Activated B cell treated with CpG ODN at 0.5 μM for 24 hours (primary cell): ENCODE measurements around the gene MARVELD3. TPM values are rescaled to one million over a fixed set of nuclear protein-coding genes. Genes with fewer than 3 reads are reported as not detected.
A peak's percentile ranks its signal among the peaks of the same experiment; 100 is the strongest.
"Not testable (repeated sequence)": the region's sequence is repeated elsewhere in the genome, so short reads cannot be mapped to it uniquely, and the experiment has no call there.

Source experiments
- ATAC-seq: fragments of 200-7000 bp; cut with Tn5 transposase; one replicate; pipeline ENCODE4 v1.10.0; 2021; ENCODE audit warnings: low read depth, mild to moderate bottlenecking, moderate library complexity
- CTCF ChIA-PET: fragments of 350-600 bp; sonication (Branson Sonifier 250); formaldehyde crosslinking; loops from one replicate; lab custom pipeline; 2021; ENCODE audit warnings: antibody characterized with exemption; lab: Charles Lee
- POLR2A ChIA-PET: fragments of 350-600 bp; sonication (Branson Sonifier 250); formaldehyde crosslinking; loops from one replicate; lab custom pipeline; 2021; ENCODE audit warnings: antibody characterized with exemption; lab: Charles Lee
- DNase-seq: peaks from one replicate; pipeline ENCODE4 v3.0.0; 2022
- H3K27ac Mint-ChIP-seq: one replicate; pipeline ENCODE4 v1.8.0; 2020; ENCODE audit warnings: mixed read lengths
- H3K27me3 Mint-ChIP-seq: one replicate; pipeline ENCODE4 v1.8.0; 2021; ENCODE audit warnings: mixed read lengths
- H3K36me3 Mint-ChIP-seq: one replicate; pipeline ENCODE4 v1.8.0; 2021; ENCODE audit warnings: low read depth, mixed read lengths
- H3K4me1 Mint-ChIP-seq: one replicate; pipeline ENCODE4 v1.8.0; 2021; ENCODE audit warnings: mixed read lengths
- H3K4me3 Mint-ChIP-seq: one replicate; pipeline ENCODE4 v1.8.0; 2020; ENCODE audit warnings: mild to moderate bottlenecking, mixed read lengths
- H3K9me3 Mint-ChIP-seq: one replicate; pipeline ENCODE4 v1.8.0; 2020; ENCODE audit warnings: mixed read lengths
- intact Hi-C: fragments of 100-400 bp; cut with micrococcal nuclease; formaldehyde crosslinking; loops from one replicate; pipeline ENCODE4 v1.15.1; 2024
- total RNA-seq: library from RNA; stranded (reverse); gene quantifications from 2 replicates; pipeline ENCODE4 v1.2.3, GENCODE V29; 2022
- TF ChIP-seq, protein P1 (sequence below): fragments of 200-600 bp; IDR thresholded peaks from one replicate; pipeline ENCODE4 v1.8.0; 2022; ENCODE audit warnings: antibody characterized with exemption, mild to moderate bottlenecking

The MARVELD3 gene, protein sequence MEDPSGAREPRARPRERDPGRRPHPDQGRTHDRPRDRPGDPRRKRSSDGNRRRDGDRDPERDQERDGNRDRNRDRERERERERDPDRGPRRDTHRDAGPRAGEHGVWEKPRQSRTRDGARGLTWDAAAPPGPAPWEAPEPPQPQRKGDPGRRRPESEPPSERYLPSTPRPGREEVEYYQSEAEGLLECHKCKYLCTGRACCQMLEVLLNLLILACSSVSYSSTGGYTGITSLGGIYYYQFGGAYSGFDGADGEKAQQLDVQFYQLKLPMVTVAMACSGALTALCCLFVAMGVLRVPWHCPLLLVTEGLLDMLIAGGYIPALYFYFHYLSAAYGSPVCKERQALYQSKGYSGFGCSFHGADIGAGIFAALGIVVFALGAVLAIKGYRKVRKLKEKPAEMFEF
- total RNA-seq, result not detected in 2 replicates

DNA sequence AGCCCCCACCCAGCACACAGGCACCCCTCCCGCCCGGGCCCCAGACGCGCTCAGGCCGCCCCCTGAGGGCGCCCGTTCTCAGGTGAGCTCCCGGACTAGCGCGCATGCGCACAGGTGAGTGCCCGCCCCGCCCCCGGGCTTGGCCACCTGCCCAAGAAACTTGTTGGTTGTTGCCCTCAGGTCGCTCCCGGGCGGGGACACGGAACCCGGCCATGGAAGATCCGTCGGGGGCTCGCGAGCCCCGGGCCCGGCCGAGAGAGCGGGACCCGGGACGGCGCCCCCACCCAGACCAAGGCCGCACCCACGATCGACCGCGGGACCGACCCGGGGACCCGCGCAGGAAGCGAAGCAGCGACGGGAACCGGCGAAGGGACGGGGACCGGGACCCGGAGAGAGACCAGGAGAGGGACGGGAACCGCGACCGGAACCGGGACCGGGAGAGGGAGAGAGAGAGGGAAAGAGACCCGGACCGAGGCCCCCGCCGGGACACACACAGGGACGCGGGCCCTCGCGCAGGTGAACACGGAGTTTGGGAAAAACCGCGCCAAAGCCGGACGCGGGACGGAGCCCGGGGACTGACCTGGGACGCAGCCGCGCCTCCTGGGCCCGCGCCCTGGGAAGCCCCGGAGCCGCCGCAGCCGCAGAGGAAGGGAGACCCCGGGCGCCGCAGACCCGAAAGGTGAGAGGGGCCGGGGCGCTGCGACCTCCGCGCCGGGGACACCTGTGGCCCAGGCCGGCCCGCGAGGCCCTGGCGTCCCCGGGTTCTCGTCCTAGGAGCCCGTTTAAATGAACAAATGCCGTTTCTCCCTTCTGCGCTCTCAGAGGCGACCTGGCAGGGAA, at the start of gene MARVELD3:
TSS of gene MARVELD3 (plus strand) at position 167 of the 840 bp plus-strand sequence. CDS start at position 213, 46 bp downstream.
- H3K27ac Mint-ChIP-seq, result no peak within 1 kb of the TSS
- peaks cover 12% of the 10 kb centered on the region for H3K4me1 Mint-ChIP-seq
- H3K4me3 Mint-ChIP-seq, result peak within 1 kb of the TSS; percentile 58
- H3K36me3 Mint-ChIP-seq, result no peaks in the 10 kb centered on the region
- CTCF ChIA-PET, result no interaction called here
- peak; percentile 42 for ATAC-seq
- TF ChIP-seq, protein P1, sequence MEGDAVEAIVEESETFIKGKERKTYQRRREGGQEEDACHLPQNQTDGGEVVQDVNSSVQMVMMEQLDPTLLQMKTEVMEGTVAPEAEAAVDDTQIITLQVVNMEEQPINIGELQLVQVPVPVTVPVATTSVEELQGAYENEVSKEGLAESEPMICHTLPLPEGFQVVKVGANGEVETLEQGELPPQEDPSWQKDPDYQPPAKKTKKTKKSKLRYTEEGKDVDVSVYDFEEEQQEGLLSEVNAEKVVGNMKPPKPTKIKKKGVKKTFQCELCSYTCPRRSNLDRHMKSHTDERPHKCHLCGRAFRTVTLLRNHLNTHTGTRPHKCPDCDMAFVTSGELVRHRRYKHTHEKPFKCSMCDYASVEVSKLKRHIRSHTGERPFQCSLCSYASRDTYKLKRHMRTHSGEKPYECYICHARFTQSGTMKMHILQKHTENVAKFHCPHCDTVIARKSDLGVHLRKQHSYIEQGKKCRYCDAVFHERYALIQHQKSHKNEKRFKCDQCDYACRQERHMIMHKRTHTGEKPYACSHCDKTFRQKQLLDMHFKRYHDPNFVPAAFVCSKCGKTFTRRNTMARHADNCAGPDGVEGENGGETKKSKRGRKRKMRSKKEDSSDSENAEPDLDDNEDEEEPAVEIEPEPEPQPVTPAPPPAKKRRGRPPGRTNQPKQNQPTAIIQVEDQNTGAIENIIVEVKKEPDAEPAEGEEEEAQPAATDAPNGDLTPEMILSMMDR, result no peak
- DNase-seq, result peak; percentile 21
- no peaks in the 10 kb centered on the region for H3K9me3 Mint-ChIP-seq
- H3K27me3 Mint-ChIP-seq, result peaks cover 2% of the 10 kb centered on the region
- intact Hi-C loops, result no loop called here
- POLR2A ChIA-PET, result interaction anchor here (0.6 kb wide), 1 partner anchor 100 kb away, joined by 4 read pairs; no protein-coding TSS in a partner anchor

DNA sequence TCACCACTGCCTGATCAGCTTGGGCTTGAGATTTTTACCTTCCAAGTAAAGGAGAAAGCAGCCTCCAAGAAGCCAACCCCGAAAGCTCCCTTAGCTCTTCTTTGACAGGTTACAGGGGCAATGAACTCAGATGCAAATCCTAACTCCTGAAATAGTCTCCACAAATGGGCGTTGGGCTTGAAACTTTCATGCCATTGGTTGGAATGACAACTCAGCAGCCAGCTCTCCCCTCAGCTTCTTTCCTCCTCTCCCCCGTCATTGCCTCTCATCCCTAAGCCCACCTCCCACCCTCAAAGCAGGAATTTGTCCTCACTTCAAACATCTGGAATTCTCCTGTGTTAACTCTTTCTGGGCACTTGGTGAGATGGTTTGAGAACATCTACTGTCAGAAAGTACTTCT, 49.0 kb upstream of the MARVELD3 start, which contains the start of gene TAT:
TSS of gene TAT (minus strand) at position 122 of the 400 bp plus-strand sequence. CDS start 677 bp downstream, outside the sequence.
- H3K4me3 Mint-ChIP-seq, result no peak within 1 kb of the TSS
- TF ChIP-seq, protein P1, result no peak
- no peak for DNase-seq
- CTCF ChIA-PET, result interaction anchor here (1.8 kb wide), 1 partner anchor 12 kb away, joined by 4 read pairs; no protein-coding TSS in a partner anchor
- POLR2A ChIA-PET, result no interaction called here
- no peak within 1 kb of the TSS for H3K27ac Mint-ChIP-seq
- no peak for ATAC-seq
- no peaks in the 10 kb centered on the region for H3K9me3 Mint-ChIP-seq
- no peaks in the 10 kb centered on the region for H3K36me3 Mint-ChIP-seq
- intact Hi-C loops, result no loop called here
- peaks cover 18% of the 10 kb centered on the region for H3K4me1 Mint-ChIP-seq
- no peaks in the 10 kb centered on the region for H3K27me3 Mint-ChIP-seq

DNA sequence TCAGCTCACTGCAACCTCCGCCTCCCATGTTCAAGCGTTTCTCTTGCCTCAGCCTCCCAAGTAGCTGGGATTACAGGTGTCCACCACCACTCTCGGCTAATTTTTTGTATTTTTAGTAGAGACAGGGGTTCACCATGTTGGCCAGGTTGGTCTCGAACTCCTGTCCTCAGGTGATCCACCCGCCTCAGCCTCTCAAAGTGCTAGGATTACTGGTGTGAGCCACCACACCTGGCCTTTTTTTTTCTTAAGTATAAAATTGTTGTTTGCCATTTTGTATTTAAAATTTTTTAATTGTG, 43.5 kb upstream of the MARVELD3 start:
- H3K4me1 Mint-ChIP-seq, H3K9me3 Mint-ChIP-seq, intact Hi-C loops, DNase-seq, H3K36me3 Mint-ChIP-seq, ATAC-seq, POLR2A ChIA-PET, H3K27me3 Mint-ChIP-seq, H3K4me3 Mint-ChIP-seq, H3K27ac Mint-ChIP-seq: not testable (repeated sequence)
- CTCF ChIA-PET, result interaction anchor here (1.4 kb wide), 1 partner anchor 10 kb away, joined by 3 read pairs; no protein-coding TSS in a partner anchor

DNA sequence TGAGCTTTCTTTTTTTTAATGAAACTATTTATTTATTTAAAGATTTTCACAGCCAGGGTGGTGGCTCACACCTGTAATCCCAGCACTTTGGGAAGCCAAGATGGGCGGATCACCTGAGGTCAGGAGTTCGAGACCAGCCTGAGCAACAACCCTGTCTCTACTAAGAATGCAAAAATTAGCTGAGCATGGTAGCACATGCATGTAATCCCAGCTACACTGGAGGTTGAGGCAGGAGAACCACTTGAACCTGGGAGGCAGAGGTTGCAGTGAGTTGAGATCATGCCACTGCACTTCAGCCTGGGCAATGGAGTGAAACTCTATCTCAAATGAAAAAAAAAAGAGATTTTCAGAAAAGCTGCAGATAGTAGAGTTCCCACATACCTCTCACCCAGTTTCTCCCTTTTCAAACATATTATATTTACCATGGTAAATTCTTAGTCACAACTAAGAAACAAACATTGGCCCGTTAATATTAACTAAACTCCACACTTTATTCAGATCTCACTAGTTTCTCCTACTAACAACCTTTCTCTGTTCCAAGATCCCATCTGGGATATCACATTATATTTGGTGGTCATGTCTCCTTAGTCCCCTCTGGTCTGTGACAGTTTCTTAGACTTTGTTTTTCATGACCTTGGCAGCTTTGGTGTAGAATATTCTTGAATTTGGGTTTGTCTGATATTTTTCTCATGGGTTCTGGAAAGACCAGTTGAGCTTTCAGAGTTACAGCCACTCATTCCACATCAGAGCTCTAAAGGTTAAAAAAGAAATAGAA, 41.3 kb upstream of the MARVELD3 start:
- ATAC-seq (no peak), DNase-seq (no peak)
- CTCF ChIA-PET, result no interaction called here
- no peaks in the 10 kb centered on the region for H3K36me3 Mint-ChIP-seq
- intact Hi-C loops, result no loop called here
- peaks cover 11% of the 10 kb centered on the region for H3K4me1 Mint-ChIP-seq
- peaks cover 2% of the 10 kb centered on the region for H3K27me3 Mint-ChIP-seq
- no peaks in the 10 kb centered on the region for H3K9me3 Mint-ChIP-seq
- POLR2A ChIA-PET, result no interaction called here
- TF ChIP-seq, protein P1, result no peak
- no peak overlapping the region for H3K4me3 Mint-ChIP-seq
- no peak overlapping the region for H3K27ac Mint-ChIP-seq

DNA sequence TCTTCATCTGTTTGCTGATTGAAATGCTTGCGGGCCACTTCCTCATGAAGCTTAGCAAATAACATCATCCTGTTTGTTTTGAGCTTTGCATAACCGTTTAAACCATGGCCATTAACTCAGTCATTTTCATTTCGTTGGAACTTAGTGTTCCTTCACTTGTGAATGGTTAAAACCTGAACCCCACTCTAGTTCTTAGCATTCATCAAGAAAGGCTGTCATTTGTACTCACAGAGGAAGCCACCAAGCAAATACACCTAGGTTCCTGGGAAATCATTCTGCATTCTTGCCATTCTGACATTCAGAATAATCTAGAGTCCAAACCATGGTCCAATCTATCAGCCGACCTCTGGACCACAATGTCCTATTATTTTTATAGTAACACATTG, 40.7 kb upstream of the MARVELD3 start:
- H3K9me3 Mint-ChIP-seq, result no peaks in the 10 kb centered on the region
- peaks cover 2% of the 10 kb centered on the region for H3K27me3 Mint-ChIP-seq
- no peak overlapping the region for H3K4me3 Mint-ChIP-seq
- H3K4me1 Mint-ChIP-seq, result peaks cover 11% of the 10 kb centered on the region
- CTCF ChIA-PET, result interaction anchor here (2.1 kb wide), 1 partner anchor 25 kb away, joined by 9 read pairs; no protein-coding TSS in a partner anchor
- TF ChIP-seq, protein P1, result no peak
- POLR2A ChIA-PET, result no interaction called here
- no peak for DNase-seq
- H3K27ac Mint-ChIP-seq, result no peak overlapping the region
- intact Hi-C loops, result no loop called here
- no peak for ATAC-seq
- no peaks in the 10 kb centered on the region for H3K36me3 Mint-ChIP-seq

DNA sequence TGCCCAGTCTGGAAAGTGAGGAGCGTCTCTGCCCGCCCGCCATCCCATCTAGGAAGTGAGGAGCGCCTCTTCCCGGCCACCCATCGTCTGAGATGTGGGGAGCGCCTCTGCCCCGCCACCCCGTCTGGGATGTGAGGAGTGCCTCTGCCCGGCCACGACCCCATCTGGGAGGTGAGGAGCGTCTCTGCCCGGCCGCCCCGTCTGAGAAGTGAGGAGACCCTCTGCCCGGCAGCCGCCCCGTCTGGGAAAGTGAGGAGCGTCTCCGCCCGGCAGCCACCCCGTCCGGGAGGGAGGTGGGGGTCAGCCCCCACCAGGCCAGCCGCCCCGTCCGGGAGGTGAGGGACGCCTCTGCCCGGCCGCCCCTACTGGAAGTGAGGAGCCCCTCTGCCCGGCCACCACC, 36.6 kb upstream of the MARVELD3 start:
- H3K27ac Mint-ChIP-seq, DNase-seq, H3K4me3 Mint-ChIP-seq, H3K36me3 Mint-ChIP-seq, POLR2A ChIA-PET, ATAC-seq, H3K9me3 Mint-ChIP-seq, CTCF ChIA-PET, H3K27me3 Mint-ChIP-seq, intact Hi-C loops: not testable (repeated sequence)
- peaks cover 11% of the 10 kb centered on the region for H3K4me1 Mint-ChIP-seq

DNA sequence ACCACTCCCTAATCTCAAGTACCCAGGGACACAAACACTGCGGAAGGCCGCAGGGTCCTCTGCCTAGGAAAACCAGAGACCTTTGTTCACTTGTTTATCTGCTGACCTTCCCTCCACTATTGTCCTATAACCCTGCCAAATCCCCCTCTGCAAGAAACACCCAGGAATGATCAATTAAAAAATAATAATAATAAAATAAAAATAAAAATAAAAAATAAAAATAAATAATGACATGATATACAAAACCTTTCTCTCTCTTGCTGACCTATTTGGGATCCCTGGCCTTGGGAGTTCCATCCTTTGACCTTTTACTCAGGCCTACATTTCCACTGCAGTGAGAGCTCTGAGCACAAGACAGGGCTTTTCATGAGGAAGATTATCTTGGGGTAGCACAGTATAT, 35.9 kb upstream of the MARVELD3 start:
- POLR2A ChIA-PET, intact Hi-C loops, H3K27me3 Mint-ChIP-seq, DNase-seq, H3K36me3 Mint-ChIP-seq, H3K4me3 Mint-ChIP-seq, H3K9me3 Mint-ChIP-seq, H3K27ac Mint-ChIP-seq, CTCF ChIA-PET, ATAC-seq: not testable (repeated sequence)
- peaks cover 11% of the 10 kb centered on the region for H3K4me1 Mint-ChIP-seq
